MM.1S (cell line): ENCODE data around the gene CFB.

ENCODE experiments used
- DNase-seq: peaks from one replicate; pipeline ENCODE4 v3.0.0-alpha.2; 2015
- H2AFZ ChIP-seq: fragments of 300-600 bp; sonication (generic); 2 replicates; pipeline ENCODE4 v1.6.0; 2016; ENCODE audit warnings: antibody characterized with exemption, low read length
- H3F3A ChIP-seq: fragments of 300-600 bp; sonication (generic); 2 replicates; pipeline ENCODE4 v1.6.1; 2016; ENCODE audit warnings: mild to moderate bottlenecking, antibody characterized with exemption, low read length, moderate library complexity, mixed read lengths; ENCODE audit not compliant: insufficient read depth
- H3K27ac ChIP-seq: fragments of 300-600 bp; sonication (generic); 2 replicates; pipeline ENCODE4 v1.5.1; 2016; ENCODE audit warnings: mild to moderate bottlenecking, low read length
- H3K27me3 ChIP-seq: fragments of 300-600 bp; sonication (generic); replicated peaks from 2 replicates; pipeline ENCODE4 v1.6.0; 2016; ENCODE audit warnings: low read length; ENCODE audit not compliant: insufficient read depth
- H3K36me3 ChIP-seq: fragments of 300-600 bp; sonication (generic); replicated peaks from 2 replicates; pipeline ENCODE4 v1.6.1; 2016; ENCODE audit warnings: mild to moderate bottlenecking, low read length, mixed read lengths; ENCODE audit not compliant: insufficient read depth
- H3K4me1 ChIP-seq: fragments of 300-600 bp; sonication (generic); 2 replicates; pipeline ENCODE4 v1.6.1; 2016; ENCODE audit warnings: low read length, mixed read lengths
- H3K4me2 ChIP-seq: fragments of 300-600 bp; sonication (generic); 2 replicates; pipeline ENCODE4 v1.6.0; 2016; ENCODE audit warnings: low read depth, low read length
- H3K4me3 ChIP-seq: fragments of 300-600 bp; sonication (generic); 2 replicates; pipeline ENCODE4 v1.5.1; 2016; ENCODE audit warnings: low read length, mixed read lengths
- H3K79me2 ChIP-seq: fragments of 300-600 bp; sonication (generic); 2 replicates; pipeline ENCODE4 v1.6.1; 2016; ENCODE audit warnings: mixed run types, low read length, mixed read lengths
- H3K9ac ChIP-seq: fragments of 300-600 bp; sonication (generic); 2 replicates; pipeline ENCODE4 v1.6.1; 2016; ENCODE audit warnings: low read length, mixed read lengths
- H3K9me2 ChIP-seq: fragments of 300-600 bp; sonication (generic); replicated peaks from 2 replicates; pipeline ENCODE4 v1.6.1; 2016; ENCODE audit warnings: mild to moderate bottlenecking, low read length, mixed read lengths; ENCODE audit not compliant: insufficient read depth
- H3K9me3 ChIP-seq: fragments of 300-600 bp; sonication (generic); replicated peaks from 2 replicates; pipeline ENCODE4 v1.6.1; 2016; ENCODE audit warnings: mild to moderate bottlenecking, low read length, mixed read lengths; ENCODE audit not compliant: insufficient read depth
- H4K20me1 ChIP-seq: fragments of 300-600 bp; sonication (generic); 2 replicates; pipeline ENCODE4 v1.6.1; 2016; ENCODE audit warnings: mild to moderate bottlenecking, low read length, moderate library complexity, mixed read lengths; ENCODE audit not compliant: insufficient read depth
- CTCF ChIP-seq: fragments of 300-600 bp; sonication (generic); IDR thresholded peaks from 2 replicates; pipeline ENCODE4 v1.5.1; 2016; ENCODE audit warnings: antibody characterized with exemption, low read length, mixed read lengths
- EZH2 ChIP-seq: fragments of 300-600 bp; sonication (generic); optimal IDR thresholded peaks from 2 replicates; pipeline ENCODE3; 2017; ENCODE audit warnings: low read depth, mild to moderate bottlenecking, antibody characterized with exemption, low read length, mixed read lengths
- EZH2phosphoT487 ChIP-seq: fragments of 300-600 bp; sonication (generic); IDR thresholded peaks from 2 replicates; pipeline ENCODE4 v1.6.1; 2018; ENCODE audit warnings: antibody characterized with exemption, low read length

The CFB gene

GRCh38 chr6:31956796-31957195 is 10.9 kb downstream of the CFB start:
- Histone ChIP-seq H3K27me3 (no peaks in the 10 kb centered on the region), H3K4me2 (no peak overlapping the region), H4K20me1 (no peaks in the 10 kb centered on the region), H3F3A (no peaks in the 10 kb centered on the region), H3K9me3 (no peaks in the 10 kb centered on the region), H3K9ac (no peak overlapping the region), H3K36me3 (0 out of 2 replicates have a peak, but pooled peaks cover 2% of the 10 kb centered on the region), H3K4me1 (peaks cover 15% of the 10 kb centered on the region), H3K4me3 (no peak overlapping the region), H3K9me2 (no peaks in the 10 kb centered on the region), H2AFZ (no peak overlapping the region), H3K27ac (no peak overlapping the region), H3K79me2 (peaks cover 40% of the 10 kb centered on the region)
- no peak for DNase-seq
- TF ChIP-seq EZH2phosphoT487 (no peak), EZH2 (no peak), CTCF (no peak)

GRCh38 chr6:31958412-31958740 is 12.5 kb downstream of the CFB start:
- Histone ChIP-seq H3K9ac (peak overlapping the region; percentile 94), H3K27me3 (no peaks in the 10 kb centered on the region), H2AFZ (peak overlapping the region; percentile 97)

GRCh38 chr6:31958741-31959739 is 13.1 kb downstream of the CFB start, which contains the start of the genes NELFE and SKIC2:
Gene NELFE, minus strand, starts transcription at chr6:31958971. Its CDS starts 525 bp downstream, at chr6:31958446.
Gene SKIC2, plus strand, starts transcription at chr6:31959175. Its CDS starts 18 bp downstream, at chr6:31959193.
- Histone ChIP-seq H2AFZ (peak within 1 kb of the TSS; percentile 97), H3F3A (no peaks in the 10 kb centered on the region), H3K27ac (peak within 1 kb of the TSS; percentile 36; the same call in 1 of the 2 replicates)

More at GRCh38 chr6:31958412-31958740, 12.5 kb downstream of the CFB start:
- H3K9me2 ChIP-seq = no peaks in the 10 kb centered on the region
- H3K4me1 ChIP-seq = peaks cover 15% of the 10 kb centered on the region
- H4K20me1 ChIP-seq = no peaks in the 10 kb centered on the region
- no peaks in the 10 kb centered on the region for H3K9me3 ChIP-seq
- TF ChIP-seq EZH2phosphoT487 = no peak
- no peak for TF ChIP-seq CTCF
- TF ChIP-seq EZH2 = no peak
- H3K4me2 ChIP-seq = peak overlapping the region; percentile 74
- H3K36me3 ChIP-seq = 0 out of 2 replicates have a peak, but pooled peaks cover 2% of the 10 kb centered on the region
- DNase-seq = no peak
- peak overlapping the region; percentile 36; the same call in 1 of the 2 replicates for H3K27ac ChIP-seq
- no peaks in the 10 kb centered on the region for H3F3A ChIP-seq
- peak overlapping the region; percentile 99 for H3K4me3 ChIP-seq
- peaks cover 40% of the 10 kb centered on the region for H3K79me2 ChIP-seq

More at GRCh38 chr6:31958741-31959739, 13.1 kb downstream of the CFB start, which contains the start of the genes NELFE and SKIC2:
- Histone ChIP-seq H3K79me2 (peaks cover 40% of the 10 kb centered on the region), H3K9ac (peak within 1 kb of the TSS; percentile 94), H3K4me2 (peak within 1 kb of the TSS; percentile 93), H3K9me2 (no peaks in the 10 kb centered on the region), H3K4me1 (peaks cover 15% of the 10 kb centered on the region), H3K27me3 (no peaks in the 10 kb centered on the region), H3K36me3 (0 out of 2 replicates have a peak, but pooled peaks cover 2% of the 10 kb centered on the region), H3K4me3 (peak within 1 kb of the TSS; percentile 99), H4K20me1 (no peaks in the 10 kb centered on the region), H3K9me3 (no peaks in the 10 kb centered on the region)
- TF ChIP-seq EZH2 (no peak), EZH2phosphoT487 (no peak), CTCF (no peak)
- DNase-seq = peak; percentile 99
